Cardiac septum (tissue), 1 donor: ENCODE measurements around the gene CELSR2. TPM values are rescaled to one million over a fixed set of nuclear protein-coding genes. Genes with fewer than 3 reads are reported as not detected.
A peak's percentile ranks its signal among the peaks of the same experiment; 100 is the strongest.

ENCODE experiments used
- DNase-seq: peaks from one replicate; pipeline ENCODE4 v3.0.0-alpha.2; 2020; ENCODE audit warnings: low spot score
- intact Hi-C: fragments of 100-400 bp; cut with DNase I; formaldehyde crosslinking; loops from one replicate; pipeline ENCODE4 v1.14.0; 2022
- total RNA-seq: library from RNA; stranded (reverse); fragmentation: NEBNext Ultra II Directional; extraction: Animal tissue kit (Norgen Biotek cat#: 25700); gene quantifications from one replicate; pipeline ENCODE4 v1.2.1, GENCODE V29; 2021
- donor health status: DM: no; HTN: no; CAD: no.

Gene CELSR2
- total RNA-seq, 1 donor from 2014 or later = 7.1 TPM

GRCh38 chr1:109225308-109225707 is 24.0 kb upstream of the CELSR2 start:
- DNase-seq = no peak
- intact Hi-C loops = no loop called here

- intact Hi-C loops = no loop called here
- DNase-seq = no peak
Observed at GRCh38 chr1:109225711-109226445, 23.5 kb upstream of the CELSR2 start.

GRCh38 chr1:109228167-109228566 is 21.2 kb upstream of the CELSR2 start:
- intact Hi-C loops = no loop called here
- DNase-seq = no peak

GRCh38 chr1:109229531-109230127 is 19.7 kb upstream of the CELSR2 start:
- intact Hi-C loops = no loop called here
- no peak for DNase-seq

GRCh38 chr1:109231066-109231465 is 18.3 kb upstream of the CELSR2 start:
- DNase-seq = no peak
- intact Hi-C loops = no loop called here

GRCh38 chr1:109235137-109235536 is 14.2 kb upstream of the CELSR2 start:
- intact Hi-C loops = no loop called here
- DNase-seq = peak; percentile 43

GRCh38 chr1:109237512-109237911 is 11.8 kb upstream of the CELSR2 start:
- peak; percentile 41 for DNase-seq
- intact Hi-C loops = no loop called here

GRCh38 chr1:109238382-109238781 is 11.0 kb upstream of the CELSR2 start:
- intact Hi-C loops = no loop called here
- peak; percentile 22 for DNase-seq

- intact Hi-C loops = no loop called here
- no peak for DNase-seq
Observed at GRCh38 chr1:109239047-109239408, 10.3 kb upstream of the CELSR2 start.

GRCh38 chr1:109239409-109240068 is 9.8 kb upstream of the CELSR2 start:
- DNase-seq = peak; percentile 68
- intact Hi-C loops = no loop called here

GRCh38 chr1:109240158-109241152 is 8.9 kb upstream of the CELSR2 start:
- intact Hi-C loops = no loop called here
- DNase-seq = peak; percentile 88

GRCh38 chr1:109241344-109241743 is 8.0 kb upstream of the CELSR2 start:
- intact Hi-C loops = no loop called here
- peak; percentile 44 for DNase-seq

- intact Hi-C loops = no loop called here
- DNase-seq = peak; percentile 39
Observed at GRCh38 chr1:109241841-109242345, 7.4 kb upstream of the CELSR2 start.

GRCh38 chr1:109242387-109242786 is 7.0 kb upstream of the CELSR2 start:
- peak; percentile 50 for DNase-seq
- intact Hi-C loops = no loop called here

GRCh38 chr1:109243221-109243620 is 6.1 kb upstream of the CELSR2 start:
- DNase-seq = peak; percentile 36
- intact Hi-C loops = no loop called here

- intact Hi-C loops = no loop called here
- peak; percentile 41 for DNase-seq
Observed at GRCh38 chr1:109243860-109244552, 5.3 kb upstream of the CELSR2 start.

GRCh38 chr1:109246141-109246551 is 3.2 kb upstream of the CELSR2 start:
- intact Hi-C loops = no loop called here

GRCh38 chr1:109247401-109248365 is 1.7 kb upstream of the CELSR2 start:
- peak; percentile 65 for DNase-seq
- intact Hi-C loops = no loop called here

More at GRCh38 chr1:109246141-109246551, 3.2 kb upstream of the CELSR2 start:
- peak; percentile 51 for DNase-seq
